HepG2 (cell line): ENCODE results near the gene BCKDHB. TPM values are rescaled to one million over a fixed set of nuclear protein-coding genes. Genes with fewer than 3 reads are reported as not detected.

Experiments
- CBX2 ChIP-seq, 2 experiments: fragments of 200-600 bp in 1 of 2; sonication (generic); formaldehyde crosslinking in 1 of 2; IDR thresholded peaks; 2 replicates each; pipeline versions ENCODE4 v1.7.0 to v1.8.1; 2018 to 2022; ENCODE audit warnings: low read depth in 2 of 2, low read length in 1 of 2, mild to moderate bottlenecking in 1 of 2, missing genetic modification reagents in 1 of 2
- CREB1 ChIP-seq, 2 experiments: fragments of 450-650 bp in 1 of 2; IDR thresholded peaks; 2 replicates each; pipeline ENCODE4 v1.6.1; 2016 to 2017; ENCODE audit warnings: control low read depth in 1 of 2, mild to moderate bottlenecking in 1 of 2, missing compliant biosample characterization in 1 of 2, missing genetic modification characterization in 1 of 2
- DZIP1 ChIP-seq: sonication (generic); formaldehyde crosslinking; IDR thresholded peaks from 2 replicates; pipeline ENCODE4 v1.5.0; 2020; ENCODE audit warnings: mild to moderate bottlenecking, missing genetic modification reagents
- HDAC6 ChIP-seq: fragments of 200-600 bp; sonication (generic); IDR thresholded peaks from 2 replicates; pipeline ENCODE4 v1.7.0; 2017; ENCODE audit warnings: mild to moderate bottlenecking, antibody characterized with exemption, low read length, low read depth
- LRRFIP1 ChIP-seq: sonication (generic); formaldehyde crosslinking; conservative IDR thresholded peaks from 2 replicates; pipeline ENCODE4 v1.4.0; 2020; ENCODE audit warnings: missing genetic modification reagents
- MED1 ChIP-seq: sonication (generic); formaldehyde crosslinking; IDR thresholded peaks from 2 replicates; pipeline ENCODE4 v1.4.0; 2020; ENCODE audit warnings: missing genetic modification reagents
- MNT ChIP-seq: fragments of 450-650 bp; IDR thresholded peaks from 2 replicates; pipeline ENCODE4 v1.6.1; 2016
- ZNF646 ChIP-seq: sonication (generic); formaldehyde crosslinking; IDR thresholded peaks from 2 replicates; pipeline ENCODE4 v1.9.0; 2021; ENCODE audit warnings: mild to moderate bottlenecking, missing genetic modification reagents
- polyA plus RNA-seq, 8 experiments: library from polyadenylated mRNA; depleted of rRNA in 3 of 8; stranded (reverse) in 7 of 8; unstranded in 1 of 8; fragments of >200 nt; fragmentation: Illumina TruSeq in 4 of 8; extraction: Trizol in 4 of 8; gene quantifications; 2 replicates each; pipeline versions ENCODE4 v1.2.1 to v1.2.3, GENCODE V29; 2011 to 2016; ENCODE audit warnings: low read depth in 4 of 8, missing spikeins in 1 of 8, mixed read lengths in 1 of 8; ENCODE audit not compliant: insufficient read depth in 1 of 8
- total RNA-seq, 5 experiments: library from RNA; depleted of rRNA; stranded (reverse); fragments of >200 nt; fragmentation: Illumina TruSeq; extraction: Trizol; gene quantifications; 2 replicates each; pipeline ENCODE4 v1.2.3, GENCODE V29; 2016; ENCODE audit warnings: low read depth in 1 of 5

The BCKDHB gene
- total and polyA plus RNA-seq, 2 of the 13 experiments (the other 11 are each of a cell fraction or from before 2014, with no cell fraction given), result 10.8 to 13.6 TPM

GRCh38 chr6:80158478-80158989 is 52.1 kb downstream of the BCKDHB start (continued):
- TF ChIP-seq ZNF646 (CRISPR knock-in tag) (no peak), HDAC6 (no peak), DZIP1 (no peak), MED1 (CRISPR knock-in tag) (no peak), LRRFIP1 (no peak), CBX2 (IDR thresholded peaks at IDR 0.05; ENCODE audit: low read depth, low read length) (no peak), CBX2 (CRISPR knock-in tag; IDR thresholded peaks at IDR 0.05; ENCODE audit: low read depth) (no peak), CREB1 (IDR thresholded peaks at IDR 0.05) (no peak), CREB1 (CRISPR knock-in tag; IDR thresholded peaks at IDR 0.05) (no peak), MNT (no peak)
